Measurements from ENCODE around the gene SH3TC2. TPM values are rescaled to one million over a fixed set of nuclear protein-coding genes. Genes with fewer than 3 reads are reported as not detected.

The SH3TC2 gene
- total RNA-seq, 2 donors from 2014 or later = 0.66 to 2.5 TPM

DNA sequence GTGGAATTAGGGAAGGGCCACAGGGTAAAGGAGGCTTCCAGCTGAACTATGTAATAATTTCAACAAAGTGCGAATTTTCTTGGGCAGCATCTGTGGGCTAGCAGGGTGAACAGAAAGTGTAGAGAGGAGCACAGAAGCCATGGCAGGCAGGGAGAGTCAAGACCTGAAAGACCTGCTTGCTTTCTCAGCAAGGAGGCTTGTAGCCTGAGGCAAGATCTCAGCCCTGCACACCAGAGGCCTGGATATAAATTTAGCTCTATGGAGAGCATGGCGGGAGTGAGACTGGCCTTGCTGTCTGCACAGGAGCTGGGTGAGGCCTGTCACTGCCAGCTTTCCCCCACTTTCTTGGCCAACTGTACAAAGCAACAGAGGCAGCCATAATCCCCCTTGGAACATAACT lies 32.1 kb upstream of the SH3TC2 start:
- H3K27me3 ChIP-seq = no peaks in the 10 kb centered on the region
- H3K36me3 ChIP-seq = no peaks in the 10 kb centered on the region
- H3K27ac ChIP-seq = no peak overlapping the region
- intact Hi-C loops (cut with DNase I) = no loop called here
- no peak for DNase-seq
- H3K9ac ChIP-seq (ENCODE audit: low read depth in 2 of 2, low read length in 2 of 2) = no peak overlapping the region
- no peaks in the 10 kb centered on the region for H3K9me3 ChIP-seq
- H3K4me3 ChIP-seq = no peak overlapping the region
- no peaks in the 10 kb centered on the region for H3K4me1 ChIP-seq
- TF ChIP-seq CTCF (IDR thresholded peaks at IDR 0.05) = no peak

DNA sequence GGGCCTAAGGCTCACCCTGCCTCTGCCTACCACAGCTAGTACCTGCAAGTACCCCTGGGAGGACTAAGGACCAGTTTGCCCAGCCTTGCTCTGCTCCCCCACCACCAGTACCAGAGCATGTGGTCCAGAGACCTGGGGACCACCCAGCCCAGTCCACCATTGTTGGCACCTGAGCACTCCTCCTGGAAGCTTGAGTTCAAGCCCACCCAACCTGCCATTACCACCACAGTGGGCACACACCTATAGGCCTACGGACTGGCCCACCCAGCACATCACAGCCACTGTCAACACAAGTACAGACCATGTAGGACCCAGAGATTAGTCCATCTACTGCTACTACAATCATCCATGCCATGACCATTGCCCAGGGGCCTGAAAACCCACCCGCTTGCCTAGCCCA lies 30.8 kb upstream of the SH3TC2 start:
- Histone ChIP-seq H3K9ac (ENCODE audit: low read depth in 2 of 2, low read length in 2 of 2) (no peak overlapping the region), H3K9me3 (no peaks in the 10 kb centered on the region), H3K27me3 (no peaks in the 10 kb centered on the region), H3K4me3 (no peak overlapping the region), H3K36me3 (no peaks in the 10 kb centered on the region), H3K4me1 (no peaks in the 10 kb centered on the region), H3K27ac (no peak overlapping the region)
- no peak for TF ChIP-seq CTCF (IDR thresholded peaks at IDR 0.05)
- intact Hi-C loops (cut with DNase I) = no loop called here
- no peak for DNase-seq

- H3K9ac ChIP-seq (ENCODE audit: low read depth in 2 of 2, low read length in 2 of 2) = no peak overlapping the region
- no peak for DNase-seq
- no peaks in the 10 kb centered on the region for H3K36me3 ChIP-seq
- no peaks in the 10 kb centered on the region for H3K27me3 ChIP-seq
- intact Hi-C loops (cut with DNase I) = no loop called here
- H3K9me3 ChIP-seq = no peaks in the 10 kb centered on the region
- H3K4me3 ChIP-seq = no peak overlapping the region
- no peak for TF ChIP-seq CTCF (IDR thresholded peaks at IDR 0.05)
- no peak overlapping the region for H3K27ac ChIP-seq
- H3K4me1 ChIP-seq = no peaks in the 10 kb centered on the region
Measured at GRCh38 chr5:149089796-149090195, 26.9 kb upstream of the SH3TC2 start.

GRCh38 chr5:149088686-149089085 lies 25.8 kb upstream of the SH3TC2 start:
- no peaks in the 10 kb centered on the region for H3K36me3 ChIP-seq
- DNase-seq = no peak
- intact Hi-C loops (cut with DNase I) = no loop called here
- no peak overlapping the region for H3K4me3 ChIP-seq
- no peaks in the 10 kb centered on the region for H3K9me3 ChIP-seq
- no peaks in the 10 kb centered on the region for H3K4me1 ChIP-seq
- no peak overlapping the region for H3K27ac ChIP-seq
- TF ChIP-seq CTCF (IDR thresholded peaks at IDR 0.05) = no peak
- no peak overlapping the region for H3K9ac ChIP-seq (ENCODE audit: low read depth in 2 of 2, low read length in 2 of 2)
- no peaks in the 10 kb centered on the region for H3K27me3 ChIP-seq

DNA sequence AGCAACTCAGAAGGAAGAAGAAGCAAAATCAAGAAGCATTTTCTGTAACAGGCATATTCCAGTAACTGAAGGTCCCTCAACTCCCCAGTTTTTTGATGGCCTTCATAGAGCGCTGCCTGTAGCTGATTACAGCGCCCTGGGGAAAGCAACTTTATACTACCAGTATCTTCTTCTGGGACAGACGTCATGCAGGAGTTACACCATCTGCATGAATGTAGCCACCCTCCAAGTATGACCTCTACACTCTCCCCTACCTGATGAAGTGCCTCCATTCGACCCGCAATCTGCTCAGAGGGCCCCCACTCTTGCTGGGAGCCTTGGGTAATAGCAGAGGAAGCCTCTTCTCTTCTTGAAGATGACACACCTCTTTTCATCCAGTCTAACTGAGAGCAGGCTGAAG lies 21.0 kb upstream of the SH3TC2 start:
- H3K36me3 ChIP-seq = no peaks in the 10 kb centered on the region
- DNase-seq = no peak
- no peaks in the 10 kb centered on the region for H3K4me1 ChIP-seq
- intact Hi-C loops (cut with DNase I) = no loop called here
- no peaks in the 10 kb centered on the region for H3K27me3 ChIP-seq
- H3K27ac ChIP-seq = no peak overlapping the region
- H3K9me3 ChIP-seq = no peaks in the 10 kb centered on the region
- TF ChIP-seq CTCF (IDR thresholded peaks at IDR 0.05) = no peak
- no peak overlapping the region for H3K9ac ChIP-seq (ENCODE audit: low read depth in 2 of 2, low read length in 2 of 2)
- H3K4me3 ChIP-seq = no peak overlapping the region

DNA sequence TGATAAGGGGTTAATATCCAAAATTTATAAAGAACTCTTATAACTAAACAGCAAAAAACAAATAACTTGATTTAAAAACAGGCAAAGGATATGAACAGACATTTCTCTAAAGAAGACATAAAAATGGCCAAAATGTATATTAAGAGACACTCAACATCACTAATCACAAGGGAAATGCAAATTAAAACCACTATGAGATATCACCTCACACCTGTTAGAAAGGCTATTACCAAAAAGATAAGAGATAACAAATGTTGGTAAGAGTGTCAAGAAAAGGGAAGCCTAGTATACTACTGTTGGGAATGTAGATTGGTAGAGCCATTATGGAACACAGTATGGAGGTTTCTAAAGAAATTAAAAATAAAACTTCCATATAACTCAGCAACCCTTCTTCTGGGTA lies 19.4 kb upstream of the SH3TC2 start:
- no peaks in the 10 kb centered on the region for H3K9me3 ChIP-seq
- no peaks in the 10 kb centered on the region for H3K27me3 ChIP-seq
- no peaks in the 10 kb centered on the region for H3K36me3 ChIP-seq
- H3K9ac ChIP-seq (ENCODE audit: low read depth in 2 of 2, low read length in 2 of 2) = no peak overlapping the region
- H3K4me3 ChIP-seq = no peak overlapping the region
- no peak for DNase-seq
- H3K4me1 ChIP-seq = no peaks in the 10 kb centered on the region
- no peak for TF ChIP-seq CTCF (IDR thresholded peaks at IDR 0.05)
- intact Hi-C loops (cut with DNase I) = no loop called here
- no peak overlapping the region for H3K27ac ChIP-seq
